ENCODE results near the gene BRMS1. TPM values are rescaled to one million over a fixed set of nuclear protein-coding genes. Genes with fewer than 3 reads are reported as not detected.

The BRMS1 gene
- total and polyA plus RNA-seq, 10 of the 15 experiments (the other 5 are each of a cell fraction or from before 2014, with no cell fraction given), result 2.1 to 85.3 (median 48.5) TPM

- ChIA-PET CTCF (interaction anchor here (0.6 to 5.9 kb wide), 18 partner anchors 8 to 848 kb away, joined by 3 to 91 read pairs (median 6); partner anchors contain the start of genes B4GAT1, BRMS1, KAT5 and SLC29A2), SMC1A (ENCODE audit: uncharacterized antibody, unreplicated experiment) (interaction anchor here (0.8 to 2.8 kb wide), 2 partner anchors 25 to 53 kb away, joined by 3 to 9 read pairs; no protein-coding TSS in a partner anchor), RAD21 (ENCODE audit: unreplicated experiment) (interaction anchor here (1.1 to 2.0 kb wide), 3 partner anchors 22 to 52 kb away, joined by 3 to 10 read pairs (median 4); no protein-coding TSS in a partner anchor), POLR2A (interaction anchor here (0.6 kb wide), 2 partner anchors 27 to 645 kb away, joined by 3 to 6 read pairs; no protein-coding TSS in a partner anchor)
- H3K36me3 ChIP-seq (ENCODE audit: control insufficient read depth in 2 of 2, insufficient read depth in 2 of 2, low read length in 1 of 2), result peaks cover 0 to 2% of the 10 kb centered on the region in 2 experiments; a peak in 2 of 4 replicates
- no peak for FAIRE-seq
- intact Hi-C loops (cut with micrococcal nuclease; ENCODE audit: unreplicated experiment) (no loop called here), in situ Hi-C loops (cut with MboI) (no loop called here)
- TF ChIP-seq SPI1 (IDR thresholded peaks at IDR 0.05; ENCODE audit: borderline replicate concordance, insufficient read depth, low read depth, low read length) (no peak), RAD21 (IDR thresholded peaks at IDR 0.05; ENCODE audit: insufficient read depth, low read depth, low read length) (0 out of 2 replicates have a peak, but pooled peaks have one; percentile 14), ZNF687 (IDR thresholded peaks at IDR 0.05) (no peak), CTCF (IDR thresholded peaks at IDR 0.05 in 2 of 3, conservative IDR thresholded peaks at IDR 0.05 in 1 of 3; ENCODE audit: control insufficient read depth in 2 of 3, extremely low read depth in 1 of 3, insufficient read depth in 1 of 3, low read depth in 3 of 3, low read length in 3 of 3) (peak; percentile 54 to 95 (median 89))
- DNase-seq (ENCODE audit: low read depth, low spot score), result no peak
- no peaks in the 10 kb centered on the region for H3K9me3 ChIP-seq (replicated peaks; ENCODE audit: control insufficient read depth, insufficient read depth, low read length)
- no peaks in the 10 kb centered on the region for H3K79me2 ChIP-seq (ENCODE audit: control insufficient read depth, insufficient read depth, low read length)
- H3K27me3 ChIP-seq (replicated peaks in 1 of 2; ENCODE audit: control insufficient read depth in 2 of 2, insufficient read depth in 2 of 2, low read length in 1 of 2), result no peaks in the 10 kb centered on the region
- no TSS peak for BruUV-seq (replicated peaks)
- ATAC-seq, result peak; percentile 88
- H3K4me1 ChIP-seq (ENCODE audit: control insufficient read depth, insufficient read depth, low read length), result no peaks in the 10 kb centered on the region
- H3K4me2 ChIP-seq (ENCODE audit: control insufficient read depth, insufficient read depth), result no peak overlapping the region
- H3K4me3 ChIP-seq, result no peak overlapping the region
- 55% methylated on average over 14 of the region's 15 CpGs for WGBS (ENCODE audit: insufficient coverage, insufficient replicate concordance, low lambda C conversion rate, missing lambda C conversion rate)
- no peak overlapping the region for H3K9ac ChIP-seq (ENCODE audit: control insufficient read depth, insufficient read depth, low read length)
- H2AFZ ChIP-seq (ENCODE audit: control insufficient read depth, low read depth, low read length), result no peak overlapping the region
- no peak overlapping the region for H3K27ac ChIP-seq (ENCODE audit: control insufficient read depth, insufficient read depth)
- no peaks in the 10 kb centered on the region for H4K20me1 ChIP-seq (ENCODE audit: control insufficient read depth, insufficient read depth)
These were observed 19.1 kb upstream of the BRMS1 start for GRCh38 chr11:66363805-66364535.

Measured in GM12878 (cell line).